ENCODE measurements around the gene RARG. TPM values are rescaled to one million over a fixed set of nuclear protein-coding genes. Genes with fewer than 3 reads are reported as not detected.
"Not testable (repeated sequence)": the region's sequence is repeated elsewhere in the genome, so short reads cannot be mapped to it uniquely, and the experiment has no call there.

The RARG gene
- total RNA-seq, 1 donor from 2014 or later, result 168 TPM

DNA sequence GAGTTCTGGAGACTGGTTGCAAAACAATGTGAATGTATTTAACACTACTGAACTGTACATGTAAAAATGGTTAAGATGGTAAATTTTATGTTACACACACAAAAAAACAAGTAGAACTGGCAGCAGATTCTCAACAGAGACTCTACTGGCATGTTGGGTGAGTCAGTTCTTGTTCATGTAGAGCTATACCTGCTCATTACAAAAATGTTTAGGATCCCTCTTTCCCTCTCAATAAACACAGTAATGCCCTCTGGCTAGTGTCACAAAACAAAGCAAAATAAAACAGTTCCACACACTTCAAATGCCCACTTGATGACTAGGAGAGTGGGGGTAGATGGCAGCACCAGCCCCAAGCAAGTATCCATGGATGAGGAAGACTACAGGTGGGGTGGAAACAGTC is 65.2 kb downstream of the RARG start:
- ATAC-seq, result no peak

DNA sequence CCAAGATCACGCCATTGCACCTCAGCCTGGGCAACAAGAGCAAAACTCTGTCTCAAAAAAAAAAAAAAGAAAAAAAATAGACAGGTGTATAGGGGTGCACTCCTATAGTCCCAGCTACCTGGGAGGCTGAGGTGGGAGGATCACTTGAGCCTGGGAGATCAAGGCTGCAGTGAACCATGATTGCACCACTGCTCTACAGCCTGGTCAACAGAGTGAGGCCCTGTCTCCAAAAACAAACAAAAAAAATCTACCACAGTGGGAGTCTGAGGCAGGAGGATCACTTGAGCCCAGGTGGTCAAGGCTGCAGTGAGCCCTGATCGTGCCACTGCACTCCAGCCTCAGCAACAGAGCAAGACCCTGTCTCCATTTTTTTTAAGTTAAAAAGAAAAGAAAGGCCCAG is 69.0 kb downstream of the RARG start:
- ATAC-seq, result not testable (repeated sequence)

DNA sequence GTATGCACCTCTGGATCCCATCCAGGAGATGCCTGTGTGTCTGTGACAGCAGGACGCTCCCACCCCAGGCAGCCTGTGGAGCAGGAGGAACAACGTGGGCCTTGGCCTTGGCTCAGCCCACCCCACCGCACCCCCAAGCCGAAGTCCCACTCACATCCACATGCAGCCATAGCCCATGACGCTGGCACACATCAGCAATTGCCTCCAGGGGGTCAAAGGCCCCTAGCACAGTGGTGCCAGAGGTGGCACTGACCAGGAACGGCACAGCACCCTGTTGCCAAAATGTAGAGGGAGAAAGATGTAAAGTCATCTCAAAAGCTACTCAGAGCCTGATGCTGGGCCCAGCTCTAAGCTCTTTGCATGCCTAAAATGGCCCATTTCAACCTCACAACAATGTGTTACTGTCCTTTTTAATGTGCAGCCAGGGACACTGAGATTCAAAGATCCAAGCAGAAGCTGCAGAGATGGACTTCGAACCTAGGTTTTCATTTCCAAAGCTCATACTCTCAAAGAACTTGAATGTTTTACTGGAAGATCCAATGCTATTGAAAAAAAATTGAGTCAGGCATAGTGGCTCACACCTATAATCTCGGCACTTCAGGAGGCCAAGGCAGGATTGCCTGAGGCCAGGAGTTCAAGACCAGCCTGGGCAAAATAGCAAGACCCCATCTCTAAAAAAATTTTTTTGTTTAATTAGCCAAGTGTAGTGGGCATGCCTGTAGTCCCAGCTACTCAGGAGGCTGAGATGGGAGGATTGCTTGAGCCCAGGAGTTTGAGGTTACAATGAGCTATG is 70.7 kb downstream of the RARG start:
- no peak for ATAC-seq

DNA sequence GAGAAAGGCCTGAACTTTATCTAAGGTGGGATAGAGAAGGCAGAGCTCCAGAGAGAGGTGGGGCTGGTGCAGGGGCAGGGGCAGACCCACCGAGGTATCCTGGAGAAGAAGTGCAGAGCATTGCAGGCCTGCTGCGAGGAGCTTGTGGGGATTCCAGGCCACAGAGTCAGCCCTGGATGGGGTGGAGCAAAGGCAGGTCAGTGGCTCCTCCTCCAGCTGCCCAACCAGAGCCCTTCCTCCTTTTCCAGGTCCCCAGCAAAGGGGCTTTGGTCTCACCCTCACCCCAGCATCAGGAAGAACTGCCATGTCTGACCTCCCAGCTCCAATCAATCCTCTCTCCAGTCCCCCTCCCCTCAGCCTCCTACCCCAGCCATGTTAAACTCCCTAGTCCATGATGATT is 71.3 kb downstream of the RARG start:
- ATAC-seq, result peak; percentile 14

Other genes starting within 250 kb of the RARG start
- gene EIF4B, start 225.8 kb downstream of the RARG start, total RNA-seq, result 344 TPM
- gene TNS2, start 182.1 kb downstream of the RARG start, total RNA-seq, result 10.6 TPM
- 29.3 TPM for gene SPRYD3, start 152.8 kb downstream of the RARG start, total RNA-seq
- gene IGFBP6, start 134.5 kb downstream of the RARG start, total RNA-seq, result 50.5 TPM
- gene SOAT2, start 128.7 kb downstream of the RARG start, total RNA-seq, result not detected
- 19.6 TPM for gene ZNF740, start 51.5 kb downstream of the RARG start, total RNA-seq
- 17.1 TPM for gene CSAD, start 51.3 kb downstream of the RARG start, total RNA-seq
- gene ITGB7, start 25.0 kb downstream of the RARG start, total RNA-seq, result 7.0 TPM
- gene ESPL1, start 36.1 kb upstream of the RARG start, total RNA-seq, result 33.8 TPM
- 306 TPM for gene PFDN5, start 63.3 kb upstream of the RARG start, total RNA-seq
- gene MYG1, start 67.5 kb upstream of the RARG start, total RNA-seq, result 30.2 TPM
- 28.5 TPM for gene AAAS, start 89.4 kb upstream of the RARG start, total RNA-seq
- not detected for gene SP7, start 104.1 kb upstream of the RARG start, total RNA-seq
- 71.0 TPM for gene SP1, start 148.0 kb upstream of the RARG start, total RNA-seq
- not detected for gene AMHR2, start 191.6 kb upstream of the RARG start, total RNA-seq
- gene PRR13, start 209.5 kb upstream of the RARG start, total RNA-seq, result 92.0 TPM
- gene PCBP2, start 219.9 kb upstream of the RARG start, total RNA-seq, result 493 TPM